Liver (tissue), 9 donors: Measurements from ENCODE around the gene ARHGAP6. TPM values are rescaled to one million over a fixed set of nuclear protein-coding genes. Genes with fewer than 3 reads are reported as not detected.

ENCODE experiments used
- DNase-seq: peaks from one replicate; pipeline ENCODE4 v3.0.0-alpha.2; 2017; ENCODE audit warnings: low spot score
- H3K27ac ChIP-seq, 2 donors: one replicate each; pipeline ENCODE4 v1.7.0; 2013; ENCODE audit warnings: inconsistent platforms in 2 of 2, low read length in 2 of 2, control low read depth in 1 of 2, low read depth in 1 of 2, mild to moderate bottlenecking in 1 of 2
- H3K27me3 ChIP-seq, 4 donors: one replicate each; pipeline versions ENCODE4 v1.6.1 to v1.7.0; 2013; ENCODE audit warnings: low read length in 3 of 4, inconsistent platforms in 1 of 4, mild to moderate bottlenecking in 1 of 4, moderate library complexity in 1 of 4; ENCODE audit not compliant: control insufficient read depth in 4 of 4, insufficient read depth in 4 of 4
- H3K36me3 ChIP-seq, 4 donors: one replicate each; pipeline versions ENCODE4 v1.6.1 to v1.7.0; 2013; ENCODE audit warnings: low read length in 3 of 4, mild to moderate bottlenecking in 3 of 4, low read depth in 1 of 4, moderate library complexity in 1 of 4; ENCODE audit not compliant: control insufficient read depth in 4 of 4, insufficient read depth in 3 of 4
- H3K4me1 ChIP-seq, 4 donors: one replicate each; pipeline versions ENCODE4 v1.6.1 to v1.7.0; 2013; ENCODE audit warnings: low read length in 3 of 4, mild to moderate bottlenecking in 3 of 4, moderate library complexity in 1 of 4; ENCODE audit not compliant: control insufficient read depth in 4 of 4, insufficient read depth in 4 of 4
- H3K4me3 ChIP-seq, 3 donors: one replicate each; pipeline versions ENCODE4 v1.6.1 to v1.7.0; 2013; ENCODE audit warnings: low read length in 3 of 3, control low read depth in 1 of 3, low read depth in 1 of 3, mild to moderate bottlenecking in 1 of 3
- H3K9ac ChIP-seq, 2 donors: one replicate each; pipeline ENCODE4 v1.7.0; 2013; ENCODE audit warnings: low read length in 2 of 2, mild to moderate bottlenecking in 2 of 2, moderate library complexity in 2 of 2, control low read depth in 1 of 2, low read depth in 1 of 2
- H3K9me3 ChIP-seq, 4 donors: one replicate each; pipeline versions ENCODE4 v1.6.1 to v1.7.0; 2013; ENCODE audit warnings: low read length in 3 of 4; ENCODE audit not compliant: control insufficient read depth in 4 of 4
- ATF3 ChIP-seq: IDR thresholded peaks from 2 replicates; pipeline ENCODE4 v1.6.1; 2016; ENCODE audit warnings: antibody characterized with exemption
- EGR1 ChIP-seq, 2 donors: IDR thresholded peaks; 2 replicates each; pipeline ENCODE4 v1.6.1; 2016 to 2018; ENCODE audit warnings: antibody characterized with exemption in 2 of 2, low read depth in 2 of 2
- FOXA1 ChIP-seq: IDR thresholded peaks from 2 replicates; pipeline ENCODE4 v1.6.1; 2016; ENCODE audit warnings: antibody characterized with exemption
- FOXA2 ChIP-seq: IDR thresholded peaks from 2 replicates; pipeline ENCODE4 v1.6.1; 2016; ENCODE audit warnings: antibody characterized with exemption
- GABPA ChIP-seq, 2 donors: IDR thresholded peaks in 1 of 2; conservative IDR thresholded peaks in 1 of 2; 2 replicates each; pipeline ENCODE4 v1.6.1; 2016; ENCODE audit warnings: antibody characterized with exemption in 2 of 2, mild to moderate bottlenecking in 1 of 2, moderate library complexity in 1 of 2
- HNF4A ChIP-seq, 2 donors: conservative IDR thresholded peaks; 2 replicates each; pipeline ENCODE4 v1.6.1; 2016; ENCODE audit warnings: antibody characterized with exemption in 2 of 2, mild to moderate bottlenecking in 2 of 2
- HNF4G ChIP-seq: IDR thresholded peaks from 2 replicates; pipeline ENCODE4 v1.6.1; 2016; ENCODE audit warnings: antibody characterized with exemption
- JUND ChIP-seq, 2 donors: IDR thresholded peaks; 2 replicates each; pipeline ENCODE4 v1.6.1; 2016; ENCODE audit warnings: antibody characterized with exemption in 2 of 2
- NR2F2 ChIP-seq: IDR thresholded peaks from 2 replicates; pipeline ENCODE4 v1.6.1; 2016; ENCODE audit warnings: antibody characterized with exemption
- RAD21 ChIP-seq, 2 donors: IDR thresholded peaks; 2 replicates each; pipeline ENCODE4 v1.6.1; 2016; ENCODE audit warnings: antibody characterized with exemption in 2 of 2, mild to moderate bottlenecking in 2 of 2
- REST ChIP-seq: IDR thresholded peaks from 2 replicates; pipeline ENCODE4 v1.6.1; 2016; ENCODE audit warnings: antibody characterized with exemption, mild to moderate bottlenecking
- RXRA ChIP-seq, 2 donors: IDR thresholded peaks; 2 replicates each; pipeline ENCODE4 v1.6.1; 2017 to 2018; ENCODE audit warnings: antibody characterized with exemption in 2 of 2, mild to moderate bottlenecking in 1 of 2
- SP1 ChIP-seq: IDR thresholded peaks from 2 replicates; pipeline ENCODE4 v1.6.1; 2018; ENCODE audit warnings: antibody characterized with exemption, mild to moderate bottlenecking
- TAF1 ChIP-seq: conservative IDR thresholded peaks from 2 replicates; pipeline ENCODE4 v1.6.1; 2016; ENCODE audit warnings: antibody characterized with exemption, mild to moderate bottlenecking
- YY1 ChIP-seq: IDR thresholded peaks from 2 replicates; pipeline ENCODE4 v1.6.1; 2016; ENCODE audit warnings: antibody characterized with exemption, mild to moderate bottlenecking
- polyA plus RNA-seq, 2 donors: library from polyadenylated mRNA; stranded (reverse) in 1 of 2; unstranded in 1 of 2; fragments of 200-250 nt in 1 of 2; fragments of >200 nt in 1 of 2; fragmentation: Nextera tagmentation in 1 of 2; extraction: Ambion mirVana in 1 of 2; gene quantifications; one replicate each; pipeline versions ENCODE4 v1.2.1 to v1.2.3, GENCODE V29; 2013 to 2015
- total RNA-seq, 2 donors: library from RNA; depleted of rRNA; stranded (reverse); fragments of >200 nt; gene quantifications; one replicate each; pipeline ENCODE4 v1.2.3, GENCODE V29; 2014
- TF ChIP-seq, protein P1 (sequence below): IDR thresholded peaks from 2 replicates; pipeline ENCODE4 v1.6.1; 2016; ENCODE audit warnings: antibody characterized with exemption
- TF ChIP-seq, protein P2 (sequence below): fragments of 150-350 bp; IDR thresholded peaks from 2 replicates; pipeline ENCODE4 v1.5.1; 2017; ENCODE audit warnings: improper control_type of control experiment, low read depth, low read length; ENCODE audit not compliant: missing input control
- TF ChIP-seq, protein P3 (sequence below): IDR thresholded peaks from 2 replicates; pipeline ENCODE4 v1.6.1; 2016; ENCODE audit warnings: antibody characterized with exemption
- donor health status: healthy.
- donor health status: healthy.
- donor health status: healthy.
- donor health status: healthy.
- donor health status: healthy.

ARHGAP6 gene
- total and polyA plus RNA-seq, 4 donors = 0.10 to 2.2 (median 0.65) TPM

DNA sequence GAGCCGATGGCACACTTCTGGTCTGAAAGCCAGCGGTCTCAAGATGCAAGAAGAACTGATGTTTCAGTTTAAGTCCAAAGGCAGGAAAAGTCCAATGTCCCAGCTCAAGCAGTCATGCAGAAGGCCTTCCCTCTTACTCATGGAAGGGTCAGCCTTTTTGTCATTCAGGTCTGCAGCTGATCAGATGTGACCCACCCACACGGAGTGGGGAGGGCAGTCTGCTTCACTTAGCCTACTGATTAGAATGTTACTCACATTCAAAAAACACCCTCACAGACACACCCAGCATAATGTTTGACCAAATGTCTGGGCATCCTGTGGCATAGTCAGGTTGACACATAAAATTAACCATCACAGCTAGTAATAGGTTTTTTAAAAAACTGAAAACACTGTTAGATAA, 548.0 kb downstream of the ARHGAP6 start (continued):
- no peak for TF ChIP-seq RXRA (IDR thresholded peaks at IDR 0.05)
- TF ChIP-seq, protein P1, sequence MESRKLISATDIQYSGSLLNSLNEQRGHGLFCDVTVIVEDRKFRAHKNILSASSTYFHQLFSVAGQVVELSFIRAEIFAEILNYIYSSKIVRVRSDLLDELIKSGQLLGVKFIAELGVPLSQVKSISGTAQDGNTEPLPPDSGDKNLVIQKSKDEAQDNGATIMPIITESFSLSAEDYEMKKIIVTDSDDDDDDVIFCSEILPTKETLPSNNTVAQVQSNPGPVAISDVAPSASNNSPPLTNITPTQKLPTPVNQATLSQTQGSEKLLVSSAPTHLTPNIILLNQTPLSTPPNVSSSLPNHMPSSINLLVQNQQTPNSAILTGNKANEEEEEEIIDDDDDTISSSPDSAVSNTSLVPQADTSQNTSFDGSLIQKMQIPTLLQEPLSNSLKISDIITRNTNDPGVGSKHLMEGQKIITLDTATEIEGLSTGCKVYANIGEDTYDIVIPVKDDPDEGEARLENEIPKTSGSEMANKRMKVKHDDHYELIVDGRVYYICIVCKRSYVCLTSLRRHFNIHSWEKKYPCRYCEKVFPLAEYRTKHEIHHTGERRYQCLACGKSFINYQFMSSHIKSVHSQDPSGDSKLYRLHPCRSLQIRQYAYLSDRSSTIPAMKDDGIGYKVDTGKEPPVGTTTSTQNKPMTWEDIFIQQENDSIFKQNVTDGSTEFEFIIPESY = no peak
- no peak for TF ChIP-seq HNF4A (conservative IDR thresholded peaks at IDR 0.05)
- no peak for TF ChIP-seq ATF3

GRCh38 chrX:11113731-11114130, 552.0 kb downstream of the ARHGAP6 start:
- no peaks in the 10 kb centered on the region for H3K27me3 ChIP-seq
- TF ChIP-seq, protein P2, sequence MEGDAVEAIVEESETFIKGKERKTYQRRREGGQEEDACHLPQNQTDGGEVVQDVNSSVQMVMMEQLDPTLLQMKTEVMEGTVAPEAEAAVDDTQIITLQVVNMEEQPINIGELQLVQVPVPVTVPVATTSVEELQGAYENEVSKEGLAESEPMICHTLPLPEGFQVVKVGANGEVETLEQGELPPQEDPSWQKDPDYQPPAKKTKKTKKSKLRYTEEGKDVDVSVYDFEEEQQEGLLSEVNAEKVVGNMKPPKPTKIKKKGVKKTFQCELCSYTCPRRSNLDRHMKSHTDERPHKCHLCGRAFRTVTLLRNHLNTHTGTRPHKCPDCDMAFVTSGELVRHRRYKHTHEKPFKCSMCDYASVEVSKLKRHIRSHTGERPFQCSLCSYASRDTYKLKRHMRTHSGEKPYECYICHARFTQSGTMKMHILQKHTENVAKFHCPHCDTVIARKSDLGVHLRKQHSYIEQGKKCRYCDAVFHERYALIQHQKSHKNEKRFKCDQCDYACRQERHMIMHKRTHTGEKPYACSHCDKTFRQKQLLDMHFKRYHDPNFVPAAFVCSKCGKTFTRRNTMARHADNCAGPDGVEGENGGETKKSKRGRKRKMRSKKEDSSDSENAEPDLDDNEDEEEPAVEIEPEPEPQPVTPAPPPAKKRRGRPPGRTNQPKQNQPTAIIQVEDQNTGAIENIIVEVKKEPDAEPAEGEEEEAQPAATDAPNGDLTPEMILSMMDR = no peak
- no peak for TF ChIP-seq RXRA (IDR thresholded peaks at IDR 0.05)
- TF ChIP-seq JUND (IDR thresholded peaks at IDR 0.05) = no peak
- no peak for TF ChIP-seq YY1
- TF ChIP-seq REST = no peak
- no peak for TF ChIP-seq SP1
- no peak for TF ChIP-seq TAF1
- TF ChIP-seq HNF4A (conservative IDR thresholded peaks at IDR 0.05) = no peak
- TF ChIP-seq, protein P1 = no peak
- no peak for TF ChIP-seq EGR1 (IDR thresholded peaks at IDR 0.05; ENCODE audit: low read depth in 2 of 2)
- TF ChIP-seq FOXA2 = no peak
- no peak for TF ChIP-seq HNF4G
- no peak for TF ChIP-seq GABPA (IDR thresholded peaks at IDR 0.05 in 1 of 2, conservative IDR thresholded peaks at IDR 0.05 in 1 of 2)
- TF ChIP-seq RAD21 (IDR thresholded peaks at IDR 0.05) = no peak
- TF ChIP-seq NR2F2 = no peak
- no peak for TF ChIP-seq ATF3
- TF ChIP-seq FOXA1 = no peak
- TF ChIP-seq, protein P3, sequence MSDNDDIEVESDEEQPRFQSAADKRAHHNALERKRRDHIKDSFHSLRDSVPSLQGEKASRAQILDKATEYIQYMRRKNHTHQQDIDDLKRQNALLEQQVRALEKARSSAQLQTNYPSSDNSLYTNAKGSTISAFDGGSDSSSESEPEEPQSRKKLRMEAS = no peak
- peaks cover 1 to 14% (median 10%) of the 10 kb centered on the region in 4 donors for H3K4me1 ChIP-seq
- H3K9me3 ChIP-seq = no peaks in the 10 kb centered on the region
- no peak overlapping the region for H3K27ac ChIP-seq
- H3K9ac ChIP-seq = no peak overlapping the region
- peaks cover 1 to 29% (median 23%) of the 10 kb centered on the region in 4 donors for H3K36me3 ChIP-seq
- no peak for DNase-seq
- H3K4me3 ChIP-seq = no peak overlapping the region
